ENCODE data around the gene GTPBP2.

The GTPBP2 gene

GRCh38 chr6:43669050-43669921 is 40.2 kb upstream of the GTPBP2 start:
- Histone ChIP-seq H3K79me2 (ENCODE audit: low read length) (no peaks in the 10 kb centered on the region), H3K4me3 (ENCODE audit: low read length) (no peak overlapping the region), H3K9ac (ENCODE audit: low read length) (no peak overlapping the region), H3K27ac (ENCODE audit: low read length) (no peak overlapping the region; the same call in 1 of the 2 replicates), H3K4me2 (ENCODE audit: low read length) (peak overlapping the region; percentile 74; the same call in 1 of the 2 replicates), H3K4me1 (ENCODE audit: low read length) (peaks cover 31% of the 10 kb centered on the region), H3K27me3 (ENCODE audit: low read depth, low read length) (no peaks in the 10 kb centered on the region), H4K20me1 (ENCODE audit: insufficient read depth, low read length) (no peaks in the 10 kb centered on the region), H3K36me3 (replicated peaks; ENCODE audit: low read depth, low read length) (peaks cover 30% of the 10 kb centered on the region), H3K9me3 (ENCODE audit: insufficient read depth, low read length) (no peaks in the 10 kb centered on the region), H2AFZ (ENCODE audit: low read depth, low read length) (no peak overlapping the region)
- TF ChIP-seq EZH2phosphoT487 (IDR thresholded peaks at IDR 0.05; ENCODE audit: low read depth) (no peak), CTCF (IDR thresholded peaks at IDR 0.05; ENCODE audit: low read depth, low read length) (no peak)

DNA sequence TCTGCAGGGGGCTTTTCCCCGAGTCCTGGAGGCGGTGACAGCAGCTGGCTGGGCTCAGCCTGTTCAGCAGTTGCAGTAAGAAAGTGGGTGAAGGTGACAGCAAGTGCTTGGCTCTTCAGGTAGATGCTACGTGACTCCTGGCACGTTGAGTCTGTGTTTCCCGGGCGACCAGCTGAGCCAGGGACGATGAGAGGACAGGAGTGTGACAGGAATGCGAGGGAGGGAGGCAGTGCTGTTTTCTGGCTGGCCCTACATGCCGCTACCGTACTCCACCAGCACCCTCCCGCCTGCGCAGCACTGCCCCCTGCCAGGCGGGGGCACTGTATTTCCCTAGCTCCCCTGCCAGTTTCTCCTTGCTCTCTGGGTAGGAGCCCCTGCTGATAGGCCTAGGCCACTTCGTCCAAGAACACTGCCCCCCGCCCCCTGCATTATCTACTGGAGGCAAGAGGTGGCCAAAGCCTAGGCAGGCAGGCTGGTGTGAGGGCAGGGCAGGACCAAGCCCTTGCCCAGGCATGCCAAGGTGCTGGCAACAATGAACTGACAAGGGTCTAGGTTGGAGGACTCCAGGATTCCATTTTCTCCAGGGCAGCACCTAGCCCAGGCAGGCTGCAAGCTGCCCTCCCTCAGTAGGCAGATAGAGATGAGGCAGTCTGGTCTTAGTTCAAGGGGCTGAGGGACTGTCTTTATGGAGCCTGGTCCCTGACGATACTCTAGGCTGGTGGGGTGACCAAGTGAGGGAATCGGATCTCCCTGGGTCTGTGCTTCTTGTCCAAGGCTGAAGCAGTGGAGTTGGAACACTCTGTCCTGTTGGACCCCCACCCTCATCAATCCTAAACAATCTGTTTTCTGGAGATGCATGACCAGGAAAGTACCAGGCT is 39.3 kb upstream of the GTPBP2 start:
- peaks cover 31% of the 10 kb centered on the region for H3K4me1 ChIP-seq (ENCODE audit: low read length)
- no peak overlapping the region for H2AFZ ChIP-seq (ENCODE audit: low read depth, low read length)
- TF ChIP-seq CTCF (IDR thresholded peaks at IDR 0.05; ENCODE audit: low read depth, low read length), result peak; percentile 91
- no peak for TF ChIP-seq EZH2phosphoT487 (IDR thresholded peaks at IDR 0.05; ENCODE audit: low read depth)
- peak overlapping the region; percentile 49; the same call in 1 of the 2 replicates for H3K4me3 ChIP-seq (ENCODE audit: low read length)
- H3K9me3 ChIP-seq (ENCODE audit: insufficient read depth, low read length), result no peaks in the 10 kb centered on the region
- peak overlapping the region; percentile 16; the same call in 1 of the 2 replicates for H3K27ac ChIP-seq (ENCODE audit: low read length)
- no peaks in the 10 kb centered on the region for H4K20me1 ChIP-seq (ENCODE audit: insufficient read depth, low read length)
- H3K9ac ChIP-seq (ENCODE audit: low read length), result peak overlapping the region; percentile 35; the same call in 1 of the 2 replicates
- H3K4me2 ChIP-seq (ENCODE audit: low read length), result peak overlapping the region; percentile 74
- peaks cover 22% of the 10 kb centered on the region for H3K36me3 ChIP-seq (replicated peaks; ENCODE audit: low read depth, low read length)
- H3K79me2 ChIP-seq (ENCODE audit: low read length), result no peaks in the 10 kb centered on the region
- no peaks in the 10 kb centered on the region for H3K27me3 ChIP-seq (ENCODE audit: low read depth, low read length)

- H2AFZ ChIP-seq (ENCODE audit: low read depth, low read length), result no peak overlapping the region
- H3K27ac ChIP-seq (ENCODE audit: low read length), result peak overlapping the region; percentile 16; the same call in 1 of the 2 replicates
- H4K20me1 ChIP-seq (ENCODE audit: insufficient read depth, low read length), result no peaks in the 10 kb centered on the region
- H3K4me2 ChIP-seq (ENCODE audit: low read length), result peak overlapping the region; percentile 74
- no peaks in the 10 kb centered on the region for H3K79me2 ChIP-seq (ENCODE audit: low read length)
- H3K9ac ChIP-seq (ENCODE audit: low read length), result peak overlapping the region; percentile 26; the same call in 1 of the 2 replicates
- no peaks in the 10 kb centered on the region for H3K9me3 ChIP-seq (ENCODE audit: insufficient read depth, low read length)
- peak overlapping the region; percentile 49; the same call in 1 of the 2 replicates for H3K4me3 ChIP-seq (ENCODE audit: low read length)
- TF ChIP-seq EZH2phosphoT487 (IDR thresholded peaks at IDR 0.05; ENCODE audit: low read depth), result no peak
- TF ChIP-seq CTCF (IDR thresholded peaks at IDR 0.05; ENCODE audit: low read depth, low read length), result peak; percentile 93
- H3K36me3 ChIP-seq (replicated peaks; ENCODE audit: low read depth, low read length), result peaks cover 16% of the 10 kb centered on the region
- peaks cover 37% of the 10 kb centered on the region for H3K4me1 ChIP-seq (ENCODE audit: low read length)
- H3K27me3 ChIP-seq (ENCODE audit: low read depth, low read length), result no peaks in the 10 kb centered on the region
Measured at GRCh38 chr6:43667245-43668150, 38.4 kb upstream of the GTPBP2 start.

Data from OCI-LY3 (cell line).